Nephron progenitor cell (in vitro differentiated cells): ENCODE results near the gene MYL4.

Experiments used
- DNase-seq: peaks from one replicate; pipeline ENCODE4 v3.0.0; 2021
- H3K27ac Mint-ChIP-seq: 2 replicates; pipeline ENCODE4 v1.8.0; 2021; ENCODE audit warnings: mild to moderate bottlenecking, moderate library complexity, mixed read lengths
- H3K27me3 Mint-ChIP-seq: 2 replicates; pipeline ENCODE4 v1.8.0; 2021; ENCODE audit warnings: mild to moderate bottlenecking, low read depth, mixed read lengths; ENCODE audit not compliant: poor library complexity
- H3K36me3 Mint-ChIP-seq: 2 replicates; pipeline ENCODE4 v1.8.0; 2021; ENCODE audit warnings: low read depth, mixed read lengths
- H3K4me1 Mint-ChIP-seq: 2 replicates; pipeline ENCODE4 v1.8.0; 2021; ENCODE audit warnings: mixed read lengths
- H3K4me3 Mint-ChIP-seq: 2 replicates; pipeline ENCODE4 v1.8.0; 2021; ENCODE audit warnings: mild to moderate bottlenecking, moderate library complexity, mixed read lengths
- H3K9me3 Mint-ChIP-seq: 2 replicates; pipeline ENCODE4 v1.8.0; 2021; ENCODE audit warnings: mild to moderate bottlenecking, moderate library complexity, mixed read lengths
- CTCF ChIP-seq: fragments of 200-600 bp; sonication (generic); IDR thresholded peaks from 2 replicates; pipeline ENCODE4 v1.5.0; 2021; ENCODE audit warnings: antibody characterized with exemption

MYL4 gene

GRCh38 chr17:47240806-47241205 is 31.7 kb downstream of the MYL4 start:
- TF ChIP-seq CTCF: no peak
- no peaks in the 10 kb centered on the region for H3K9me3 Mint-ChIP-seq

GRCh38 chr17:47242648-47243047 is 33.5 kb downstream of the MYL4 start:
- H3K36me3 Mint-ChIP-seq: no peaks in the 10 kb centered on the region
- H3K9me3 Mint-ChIP-seq: no peaks in the 10 kb centered on the region
- H3K27me3 Mint-ChIP-seq: peaks cover 38% of the 10 kb centered on the region
- no peak for DNase-seq
- H3K4me3 Mint-ChIP-seq: no peak overlapping the region
- H3K4me1 Mint-ChIP-seq: peaks cover 7% of the 10 kb centered on the region
- TF ChIP-seq CTCF: no peak
- no peak overlapping the region for H3K27ac Mint-ChIP-seq

More at GRCh38 chr17:47240806-47241205, 31.7 kb downstream of the MYL4 start:
- no peak for DNase-seq
- Mint-ChIP-seq H3K27ac (no peak overlapping the region), H3K4me1 (peaks cover 24% of the 10 kb centered on the region), H3K36me3 (no peaks in the 10 kb centered on the region), H3K27me3 (peaks cover 27% of the 10 kb centered on the region), H3K4me3 (no peak overlapping the region)

GRCh38 chr17:47243737-47244598 is 34.8 kb downstream of the MYL4 start:
- Mint-ChIP-seq H3K36me3 (no peaks in the 10 kb centered on the region), H3K27ac (no peak overlapping the region), H3K9me3 (no peaks in the 10 kb centered on the region), H3K4me1 (peaks cover 7% of the 10 kb centered on the region), H3K27me3 (peaks cover 38% of the 10 kb centered on the region), H3K4me3 (no peak overlapping the region)
- no peak for DNase-seq
- no peak for TF ChIP-seq CTCF

GRCh38 chr17:47244697-47245096 is 35.5 kb downstream of the MYL4 start:
- no peak overlapping the region for H3K4me3 Mint-ChIP-seq

GRCh38 chr17:47246120-47246519 is 37.0 kb downstream of the MYL4 start:
- Mint-ChIP-seq H3K27me3 (peaks cover 48% of the 10 kb centered on the region), H3K4me3 (no peak overlapping the region), H3K4me1 (no peaks in the 10 kb centered on the region), H3K27ac (no peak overlapping the region), H3K9me3 (no peaks in the 10 kb centered on the region), H3K36me3 (no peaks in the 10 kb centered on the region)
- DNase-seq: no peak
- no peak for TF ChIP-seq CTCF

More at GRCh38 chr17:47244697-47245096, 35.5 kb downstream of the MYL4 start:
- no peak for TF ChIP-seq CTCF
- Mint-ChIP-seq H3K27me3 (peaks cover 37% of the 10 kb centered on the region), H3K4me1 (peaks cover 2% of the 10 kb centered on the region), H3K36me3 (no peaks in the 10 kb centered on the region), H3K9me3 (no peaks in the 10 kb centered on the region), H3K27ac (no peak overlapping the region)
- DNase-seq: no peak

GRCh38 chr17:47250855-47251254 is 41.7 kb downstream of the MYL4 start:
- Mint-ChIP-seq H3K27me3 (peaks cover 67% of the 10 kb centered on the region), H3K27ac (no peak overlapping the region), H3K9me3 (peaks cover 10% of the 10 kb centered on the region), H3K4me1 (peaks cover 5% of the 10 kb centered on the region), H3K36me3 (no peaks in the 10 kb centered on the region), H3K4me3 (no peak overlapping the region)
- TF ChIP-seq CTCF: no peak
- no peak for DNase-seq
